Activated CD4-positive, alpha-beta T cell treated with anti-CD3 and anti-CD28 coated beads for 36 hours (primary cell): ENCODE data around the gene MROH2B. TPM values are rescaled to one million over a fixed set of nuclear protein-coding genes. Genes with fewer than 3 reads are reported as not detected.

Source experiments
- ATAC-seq: fragments of 200-7000 bp; cut with Tn5 transposase; one replicate; pipeline ENCODE4 v1.10.0; 2021; ENCODE audit warnings: mild to moderate bottlenecking, moderate library complexity
- CTCF ChIA-PET: fragments of 350-600 bp; sonication (Branson Sonifier 250); formaldehyde crosslinking; loops from one replicate; lab custom pipeline; 2021; ENCODE audit warnings: antibody characterized with exemption; lab: Charles Lee
- POLR2A ChIA-PET: fragments of 350-600 bp; sonication (Branson Sonifier 250); formaldehyde crosslinking; loops from one replicate; lab custom pipeline; 2021; ENCODE audit warnings: antibody characterized with exemption, inconsistent platforms; lab: Charles Lee
- DNase-seq: peaks from one replicate; pipeline ENCODE4 v3.0.0-alpha.2; 2020
- H3K27ac Mint-ChIP-seq: one replicate; pipeline ENCODE4 v1.8.0; 2021; ENCODE audit warnings: mixed read lengths
- H3K27me3 Mint-ChIP-seq: one replicate; pipeline ENCODE4 v1.8.0; 2021; ENCODE audit warnings: mixed read lengths
- H3K36me3 Mint-ChIP-seq: one replicate; pipeline ENCODE4 v1.8.0; 2021; ENCODE audit warnings: low read depth, mixed read lengths
- H3K4me1 Mint-ChIP-seq: one replicate; pipeline ENCODE4 v1.8.0; 2021; ENCODE audit warnings: mixed read lengths
- H3K4me3 Mint-ChIP-seq: one replicate; pipeline ENCODE4 v1.8.0; 2021; ENCODE audit warnings: mild to moderate bottlenecking, moderate library complexity, mixed read lengths
- H3K9me3 Mint-ChIP-seq: one replicate; pipeline ENCODE4 v1.8.0; 2021; ENCODE audit warnings: low read depth, mixed read lengths
- intact Hi-C, 2 experiments: fragments of 100-400 bp; cut with DNase I in 1 of 2; cut with micrococcal nuclease in 1 of 2; formaldehyde crosslinking; loops; one replicate each; pipeline versions ENCODE4 v1.14.2 to v1.15.1; 2022 to 2024; cut with DNase I, micrococcal nuclease
- total RNA-seq, 2 experiments: library from RNA; stranded (reverse); gene quantifications; one replicate each; pipeline ENCODE4 v1.2.3, GENCODE V29; 2021

MROH2B gene
- total RNA-seq, 2 experiments from 2014 or later, result not detected

DNA sequence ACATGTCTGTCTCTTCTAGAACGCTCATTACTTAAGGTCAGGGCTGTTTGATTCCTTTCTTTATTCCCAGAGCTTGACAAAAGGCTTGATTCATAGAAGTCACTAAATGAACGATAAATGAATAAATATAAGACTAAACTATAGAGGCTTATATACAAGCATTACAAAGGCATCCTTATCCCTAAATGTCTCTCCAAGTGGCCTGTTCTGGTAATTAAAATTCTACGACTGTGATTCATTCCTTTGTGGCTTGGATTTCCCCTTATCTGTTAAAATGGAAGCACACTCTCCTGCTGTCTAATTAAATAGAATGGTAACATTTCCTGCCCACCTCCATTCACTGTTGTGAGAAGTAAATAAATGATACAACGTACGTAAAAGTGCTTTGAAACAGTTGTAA lies 112.3 kb downstream of the MROH2B start:
- H3K4me3 Mint-ChIP-seq, result no peak overlapping the region
- no peaks in the 10 kb centered on the region for H3K36me3 Mint-ChIP-seq
- H3K27ac Mint-ChIP-seq, result no peak overlapping the region
- H3K27me3 Mint-ChIP-seq, result peaks cover 3% of the 10 kb centered on the region
- DNase-seq (no peak), ATAC-seq (no peak)
- POLR2A ChIA-PET, result no interaction called here
- no peaks in the 10 kb centered on the region for H3K4me1 Mint-ChIP-seq
- intact Hi-C loops, result no loop called here
- peaks cover 8% of the 10 kb centered on the region for H3K9me3 Mint-ChIP-seq
- CTCF ChIA-PET, result no interaction called here

DNA sequence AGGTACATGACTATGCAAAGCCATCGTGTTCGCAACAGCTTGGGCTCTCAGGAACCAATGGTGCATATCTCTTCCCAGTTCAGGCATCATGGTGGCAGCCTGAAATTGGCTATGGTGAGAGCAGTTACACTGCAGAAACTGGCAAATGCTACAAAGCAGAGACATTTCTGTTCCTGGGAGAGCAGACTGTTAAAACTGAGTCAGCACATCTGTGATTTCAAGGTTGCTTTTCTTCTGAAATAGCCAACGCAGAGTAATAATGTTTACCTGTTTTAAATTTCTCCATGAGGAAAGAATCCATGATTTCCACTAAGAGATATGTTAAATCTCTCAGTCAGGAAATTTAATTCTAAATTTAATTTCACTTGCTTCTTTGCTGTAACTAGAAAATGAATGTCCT lies 114.1 kb downstream of the MROH2B start:
- ChIA-PET POLR2A (no interaction called here), CTCF (no interaction called here)
- H3K4me1 Mint-ChIP-seq, result no peaks in the 10 kb centered on the region
- intact Hi-C loops, result no loop called here
- H3K27ac Mint-ChIP-seq, result no peak overlapping the region
- no peaks in the 10 kb centered on the region for H3K36me3 Mint-ChIP-seq
- H3K9me3 Mint-ChIP-seq, result peaks cover 8% of the 10 kb centered on the region
- no peak for ATAC-seq
- no peak overlapping the region for H3K4me3 Mint-ChIP-seq
- peaks cover 3% of the 10 kb centered on the region for H3K27me3 Mint-ChIP-seq
- no peak for DNase-seq

DNA sequence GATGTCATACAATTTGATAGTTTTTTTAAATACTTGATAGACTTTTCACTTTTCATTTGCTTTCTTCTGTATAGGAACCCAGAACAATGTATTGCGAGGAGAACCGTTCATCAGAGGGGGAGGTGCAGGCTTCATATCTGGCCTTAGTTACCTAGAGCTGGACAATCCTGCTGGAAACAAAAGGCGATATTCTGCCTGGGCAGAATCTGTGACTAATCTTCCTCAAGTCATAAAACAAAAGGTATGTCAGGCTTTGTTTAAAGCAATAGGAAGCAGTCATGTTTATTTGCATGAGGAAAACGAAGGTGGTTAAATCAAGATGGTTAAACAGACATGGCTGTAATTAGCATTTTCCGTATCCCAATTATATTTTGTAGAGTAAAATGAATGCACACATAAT lies 115.8 kb downstream of the MROH2B start:
- ATAC-seq, result no peak
- no peak for DNase-seq
- no peak overlapping the region for H3K4me3 Mint-ChIP-seq
- no peaks in the 10 kb centered on the region for H3K36me3 Mint-ChIP-seq
- peaks cover 8% of the 10 kb centered on the region for H3K9me3 Mint-ChIP-seq
- CTCF ChIA-PET, result no interaction called here
- H3K27ac Mint-ChIP-seq, result no peak overlapping the region
- H3K4me1 Mint-ChIP-seq, result no peaks in the 10 kb centered on the region
- peaks cover 3% of the 10 kb centered on the region for H3K27me3 Mint-ChIP-seq
- intact Hi-C loops, result no loop called here
- POLR2A ChIA-PET, result interaction anchor here (0.6 kb wide), 1 partner anchor 1088 kb away, joined by 3 read pairs; no protein-coding TSS in a partner anchor

Other genes starting within 250 kb of the MROH2B start
- 1,000 to 10,000 TPM; 1,915 to 1,951 TPM for gene RPL37, start 236.1 kb downstream of the MROH2B start, total RNA-seq
- gene CARD6, start 230.0 kb downstream of the MROH2B start, total RNA-seq, result 1 to 10 TPM; 1.5 to 1.7 TPM
- not detected for gene C7, start 161.8 kb downstream of the MROH2B start, total RNA-seq
- gene C6, start 142.2 kb upstream of the MROH2B start, total RNA-seq, result not detected